HEK293 (cell line): ENCODE measurements around the gene SLC5A11.
"Not testable (repeated sequence)": the region's sequence is repeated elsewhere in the genome, so short reads cannot be mapped to it uniquely, and the experiment has no call there.

ENCODE experiments used
- CTCF ChIA-PET: fragments of 350-600 bp; formaldehyde crosslinking; extraction: SDS; loops from one replicate; lab custom pipeline; 2021; ENCODE audit warnings: antibody characterized with exemption; lab: Yijun Ruan, JAX
- POLR2A ChIA-PET: fragments of 300-600 bp; formaldehyde crosslinking; extraction: SDS; loops from one replicate; lab custom pipeline; 2020; ENCODE audit warnings: antibody characterized with exemption, inconsistent platforms; lab: Yijun Ruan, JAX
- H3K27ac ChIP-seq: fragments of 200-500 bp; sonication (Bioruptor generic); 2 replicates; pipeline ENCODE4 v1.5.1; 2014; ENCODE audit warnings: low read depth, low read length, control low read depth, inconsistent platforms; ENCODE audit errors: extremely low read depth
- H3K36me3 ChIP-seq, 2 experiments: fragments of 200-500 bp in 1 of 2; sonication (Bioruptor generic) in 1 of 2; 1 replicate in 1 of 2; 2 replicates in 1 of 2; pipeline ENCODE4 v1.5.1; 2014 to 2017; ENCODE audit warnings: inconsistent platforms in 2 of 2, low read length in 2 of 2; ENCODE audit not compliant: control insufficient read depth in 2 of 2, insufficient read depth in 1 of 2
- H3K4me1 ChIP-seq: fragments of 200-500 bp; sonication (Bioruptor generic); 2 replicates; pipeline ENCODE4 v1.5.1; 2014; ENCODE audit warnings: mild to moderate bottlenecking, low read length, inconsistent platforms; ENCODE audit not compliant: control insufficient read depth, insufficient read depth
- H3K4me3 ChIP-seq: 2 replicates; pipeline ENCODE4 v1.5.1; 2011; ENCODE audit warnings: low read depth, mild to moderate bottlenecking, control low read depth, low read length, moderate library complexity
- H3K9me3 ChIP-seq: fragments of 200-500 bp; sonication (Bioruptor generic); 2 replicates; pipeline ENCODE4 v1.5.1; 2014; ENCODE audit warnings: low read depth, low read length, inconsistent platforms; ENCODE audit not compliant: control insufficient read depth, insufficient read depth
- ATF2 ChIP-seq: fragments of 450-650 bp; formaldehyde crosslinking; IDR thresholded peaks from 2 replicates; pipeline ENCODE4 v1.5.1; 2016; ENCODE audit warnings: missing biosample characterization, missing genetic modification characterization, low read depth
- EGR2 ChIP-seq: fragments of 450-650 bp; formaldehyde crosslinking; IDR thresholded peaks from 2 replicates; pipeline ENCODE4 v1.5.1; 2016; ENCODE audit warnings: low read depth, missing biosample characterization, missing genetic modification characterization
- FEZF1 ChIP-seq: fragments of 450-650 bp; formaldehyde crosslinking; IDR thresholded peaks from 2 replicates; pipeline ENCODE4 v1.5.1; 2016; ENCODE audit warnings: missing biosample characterization, missing genetic modification characterization
- PRDM2 ChIP-seq: fragments of 450-650 bp; formaldehyde crosslinking; IDR thresholded peaks from 2 replicates; pipeline ENCODE4 v1.5.1; 2016; ENCODE audit warnings: missing biosample characterization, missing genetic modification characterization, borderline replicate concordance
- SCRT1 ChIP-seq: fragments of 450-650 bp; formaldehyde crosslinking; IDR thresholded peaks from 2 replicates; pipeline ENCODE4 v1.5.1; 2016; ENCODE audit warnings: missing biosample characterization, missing genetic modification characterization, borderline replicate concordance
- SCRT2 ChIP-seq: fragments of 450-650 bp; formaldehyde crosslinking; IDR thresholded peaks from 2 replicates; pipeline ENCODE4 v1.5.1; 2016; ENCODE audit warnings: missing biosample characterization, missing genetic modification characterization
- SP3 ChIP-seq: fragments of 450-650 bp; formaldehyde crosslinking; IDR thresholded peaks from 2 replicates; pipeline ENCODE4 v1.5.1; 2016; ENCODE audit warnings: missing biosample characterization, missing genetic modification characterization
- ZBTB8A ChIP-seq: fragments of 450-650 bp; formaldehyde crosslinking; IDR thresholded peaks from 2 replicates; pipeline ENCODE4 v1.5.1; 2016; ENCODE audit warnings: missing biosample characterization, missing genetic modification characterization
- ZFHX2 ChIP-seq: fragments of 450-650 bp; formaldehyde crosslinking; conservative IDR thresholded peaks from 2 replicates; pipeline ENCODE4 v1.5.1; 2016; ENCODE audit warnings: missing biosample characterization, missing genetic modification characterization
- ZNF146 ChIP-seq: fragments of 450-650 bp; formaldehyde crosslinking; IDR thresholded peaks from 2 replicates; pipeline ENCODE4 v1.5.1; 2016; ENCODE audit warnings: missing biosample characterization, missing genetic modification characterization
- ZNF341 ChIP-seq: fragments of 450-650 bp; formaldehyde crosslinking; IDR thresholded peaks from 2 replicates; pipeline ENCODE4; 2016; ENCODE audit warnings: low read depth, missing biosample characterization, missing genetic modification characterization
- ZNF488 ChIP-seq: fragments of 450-650 bp; formaldehyde crosslinking; IDR thresholded peaks from 2 replicates; pipeline ENCODE4 v1.5.1; 2016; ENCODE audit warnings: missing biosample characterization, missing genetic modification characterization
- ZNF530 ChIP-seq: fragments of 450-650 bp; formaldehyde crosslinking; IDR thresholded peaks from 2 replicates; pipeline ENCODE4 v1.5.1; 2016; ENCODE audit warnings: low read depth, missing biosample characterization, missing genetic modification characterization
- ZNF555 ChIP-seq: fragments of 450-650 bp; formaldehyde crosslinking; conservative IDR thresholded peaks from 2 replicates; pipeline ENCODE4 v1.5.1; 2017; ENCODE audit warnings: missing biosample characterization, mild to moderate bottlenecking, missing genetic modification characterization, inconsistent platforms
- ZNF560 ChIP-seq: fragments of 450-650 bp; formaldehyde crosslinking; IDR thresholded peaks from 2 replicates; pipeline ENCODE4 v1.5.1; 2017; ENCODE audit warnings: missing biosample characterization, missing genetic modification characterization, borderline replicate concordance
- ZNF580 ChIP-seq: fragments of 450-650 bp; formaldehyde crosslinking; IDR thresholded peaks from 2 replicates; pipeline ENCODE4 v1.5.1; 2016; ENCODE audit warnings: missing biosample characterization, missing genetic modification characterization
- ZNF621 ChIP-seq: fragments of 450-650 bp; formaldehyde crosslinking; IDR thresholded peaks from 2 replicates; pipeline ENCODE4 v1.5.1; 2017; ENCODE audit warnings: missing biosample characterization, missing genetic modification characterization
- ZNF624 ChIP-seq: fragments of 450-650 bp; formaldehyde crosslinking; IDR thresholded peaks from 2 replicates; pipeline ENCODE4 v1.5.1; 2017; ENCODE audit warnings: missing biosample characterization, missing genetic modification characterization
- ZNF629 ChIP-seq: fragments of 450-650 bp; formaldehyde crosslinking; IDR thresholded peaks from 2 replicates; pipeline ENCODE4 v1.5.1; 2017; ENCODE audit warnings: missing biosample characterization, missing genetic modification characterization
- ZNF704 ChIP-seq: fragments of 450-650 bp; formaldehyde crosslinking; IDR thresholded peaks from 2 replicates; pipeline ENCODE4 v1.5.1; 2016; ENCODE audit warnings: missing biosample characterization, missing genetic modification characterization
- ZNF777 ChIP-seq: fragments of 450-650 bp; formaldehyde crosslinking; IDR thresholded peaks from 2 replicates; pipeline ENCODE4 v1.5.1; 2017; ENCODE audit warnings: missing biosample characterization, missing genetic modification characterization, borderline replicate concordance
- ZNF792 ChIP-seq: fragments of 450-650 bp; formaldehyde crosslinking; IDR thresholded peaks from 2 replicates; pipeline ENCODE4 v1.5.1; 2016; ENCODE audit warnings: missing biosample characterization, missing genetic modification characterization

Gene SLC5A11

GRCh38 chr16:24887472-24887871 is 41.7 kb downstream of the SLC5A11 start (continued):
- TF ChIP-seq ZNF555 (no peak), PRDM2 (tag by site-specific recombination) (no peak)

GRCh38 chr16:24890746-24891145 is 45.0 kb downstream of the SLC5A11 start:
- no peak overlapping the region for H3K4me3 ChIP-seq
- H3K36me3 ChIP-seq, result no peaks in the 10 kb centered on the region
- H3K9me3 ChIP-seq, result no peaks in the 10 kb centered on the region
- H3K27ac ChIP-seq, result no peak overlapping the region
- CTCF ChIA-PET, result interaction anchor here (0.7 kb wide), 1 partner anchor 458 kb away, joined by 4 read pairs; no protein-coding TSS in a partner anchor
- POLR2A ChIA-PET, result interaction anchor here (0.6 kb wide), 2 partner anchors 17 to 1664 kb away, joined by 3 to 4 read pairs; no protein-coding TSS in a partner anchor
- no peaks in the 10 kb centered on the region for H3K4me1 ChIP-seq
- TF ChIP-seq ZNF629, result no peak
- no peak for TF ChIP-seq SP3
- TF ChIP-seq ZNF792, result no peak
- TF ChIP-seq EGR2 (tag by site-specific recombination), result no peak
- TF ChIP-seq ZNF488, result no peak
- TF ChIP-seq ZNF560 (tag by site-specific recombination), result no peak
- TF ChIP-seq ZFHX2, result no peak
- TF ChIP-seq SCRT1 (tag by site-specific recombination), result no peak
- TF ChIP-seq FEZF1 (tag by site-specific recombination), result no peak
- TF ChIP-seq ZNF777 (tag by site-specific recombination), result no peak
- TF ChIP-seq SCRT2 (tag by site-specific recombination), result no peak
- no peak for TF ChIP-seq ZNF146 (tag by site-specific recombination)
- TF ChIP-seq ATF2 (tag by site-specific recombination), result no peak
- TF ChIP-seq ZNF341 (tag by site-specific recombination), result no peak
- TF ChIP-seq ZNF624 (tag by site-specific recombination), result no peak

- Histone ChIP-seq H3K4me1 (no peaks in the 10 kb centered on the region), H3K4me3 (no peak overlapping the region), H3K27ac (no peak overlapping the region), H3K36me3 (no peaks in the 10 kb centered on the region), H3K9me3 (no peaks in the 10 kb centered on the region)
- TF ChIP-seq ZNF621 (tag by site-specific recombination), result no peak
- no peak for TF ChIP-seq ZNF530 (tag by site-specific recombination)
- no peak for TF ChIP-seq ZNF704 (tag by site-specific recombination)
- TF ChIP-seq ZBTB8A (tag by site-specific recombination), result no peak
- TF ChIP-seq ZNF580, result no peak
- POLR2A ChIA-PET, result interaction anchor here (0.6 kb wide), 1 partner anchor 53 kb away, joined by 7 read pairs; no protein-coding TSS in a partner anchor
- CTCF ChIA-PET, result interaction anchor here (1.1 kb wide), 1 partner anchor 211 kb away, joined by 3 read pairs; no protein-coding TSS in a partner anchor
These were observed 50.7 kb downstream of the SLC5A11 start for GRCh38 chr16:24896439-24896838.

- H3K27ac ChIP-seq, H3K4me1 ChIP-seq, H3K9me3 ChIP-seq, H3K36me3 ChIP-seq, POLR2A ChIA-PET, H3K4me3 ChIP-seq: not testable (repeated sequence)
- CTCF ChIA-PET, result interaction anchor here (0.7 kb wide), 1 partner anchor 328 kb away, joined by 3 read pairs; no protein-coding TSS in a partner anchor
These were observed 51.8 kb downstream of the SLC5A11 start for GRCh38 chr16:24897522-24897921.
